ENCODE measurements around the gene RABGEF1. TPM values are rescaled to one million over a fixed set of nuclear protein-coding genes. Genes with fewer than 3 reads are reported as not detected.
"Not testable (repeated sequence)": the region's sequence is repeated elsewhere in the genome, so short reads cannot be mapped to it uniquely, and the experiment has no call there.

Gene RABGEF1
- total RNA-seq, 1 experiment from 2014 or later: 47.9 TPM

GRCh38 chr7:66815186-66815875 lies 74.8 kb downstream of the RABGEF1 start:
- not testable (repeated sequence) for DNase-seq (ENCODE audit: low spot score)

GRCh38 chr7:66815951-66816350 lies 75.4 kb downstream of the RABGEF1 start:
- DNase-seq (ENCODE audit: low spot score): no peak

GRCh38 chr7:66816658-66817057 lies 76.1 kb downstream of the RABGEF1 start:
- DNase-seq (ENCODE audit: low spot score): not testable (repeated sequence)

- DNase-seq (ENCODE audit: low spot score): not testable (repeated sequence)
These were observed 76.8 kb downstream of the RABGEF1 start for GRCh38 chr7:66817208-66817795.

DNA sequence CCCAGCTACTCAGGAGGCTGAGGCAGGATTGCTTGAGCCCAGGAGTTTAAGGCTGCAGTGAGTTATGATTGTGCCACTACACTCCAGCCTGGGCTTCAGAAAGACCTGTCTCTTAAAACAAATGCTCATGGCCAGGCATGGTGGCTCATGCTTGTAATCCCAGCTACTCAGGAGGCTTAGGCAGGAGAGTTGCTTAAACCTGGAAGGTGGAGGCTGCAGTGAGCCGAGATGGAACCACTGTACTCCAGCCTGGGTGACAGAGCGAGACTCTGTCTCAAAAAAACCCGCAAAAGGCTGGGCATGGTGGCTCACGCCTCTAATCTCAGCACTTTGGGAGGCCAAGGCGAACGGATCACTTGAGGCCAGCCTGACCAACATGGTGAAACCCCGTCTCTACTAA lies 77.4 kb downstream of the RABGEF1 start:
- not testable (repeated sequence) for DNase-seq (ENCODE audit: low spot score)

DNA sequence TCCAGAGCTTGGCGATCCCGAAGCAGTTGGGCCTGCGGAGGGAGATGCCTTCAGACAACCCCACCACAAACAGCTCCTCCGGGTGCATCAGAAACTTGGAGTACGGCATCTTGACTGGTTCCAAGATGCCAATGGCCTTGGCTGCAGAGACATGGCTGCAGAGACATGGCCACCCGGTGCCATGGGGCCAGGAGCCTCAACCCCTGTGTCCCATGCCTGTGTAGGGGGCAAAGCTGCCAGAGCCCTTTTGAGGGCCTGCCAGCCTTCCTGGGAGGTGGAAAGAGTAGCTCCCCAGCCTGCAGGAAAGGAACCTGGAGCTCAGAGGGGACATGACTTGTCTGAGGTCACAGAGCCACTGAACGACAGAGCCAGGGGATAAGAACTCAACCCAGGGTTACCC lies 83.5 kb downstream of the RABGEF1 start:
- DNase-seq (ENCODE audit: low spot score): no peak

DNA sequence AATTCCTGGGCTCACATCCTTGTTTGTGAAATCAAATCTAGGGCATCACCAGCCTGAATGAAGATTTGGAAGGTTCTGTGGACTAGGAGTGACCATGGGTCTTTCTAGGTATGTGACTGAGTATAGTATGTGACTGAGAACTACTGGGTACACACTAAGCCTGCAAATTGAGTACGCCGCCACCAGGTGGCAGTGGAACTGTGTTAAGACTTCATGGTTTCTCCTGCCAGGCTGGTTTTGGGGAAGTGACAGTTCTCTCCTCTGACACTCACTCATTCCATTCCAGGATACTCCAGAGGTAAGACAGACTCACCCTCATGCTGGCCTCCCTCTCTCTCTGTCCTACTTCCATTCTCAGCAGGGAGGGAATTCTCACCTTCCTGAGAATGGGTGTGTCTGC lies 85.0 kb downstream of the RABGEF1 start:
- DNase-seq (ENCODE audit: low spot score): peak; percentile 40

GRCh38 chr7:66826649-66827048 lies 86.1 kb downstream of the RABGEF1 start:
- no peak for DNase-seq (ENCODE audit: low spot score)

DNA sequence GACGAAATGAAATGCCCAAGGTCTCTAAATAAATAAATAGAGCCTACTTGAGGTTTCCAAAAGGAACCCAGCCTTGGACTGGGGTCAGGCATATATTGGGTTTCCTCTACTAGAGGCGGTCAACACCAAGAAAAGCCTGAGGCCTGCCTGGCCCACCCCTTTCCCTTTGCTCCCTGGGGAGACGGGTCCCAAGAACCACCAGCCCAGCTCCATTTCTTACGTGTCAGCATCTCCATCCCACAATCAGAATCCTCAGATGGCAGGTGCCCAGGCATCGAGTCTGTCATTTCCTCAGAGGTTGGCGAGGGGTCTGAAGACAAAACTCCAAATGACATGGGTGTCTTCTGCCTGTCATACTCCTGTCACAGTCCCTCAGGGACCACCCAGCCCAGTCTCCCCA lies 90.4 kb downstream of the RABGEF1 start:
- DNase-seq (ENCODE audit: low spot score): not testable (repeated sequence)

- DNase-seq (ENCODE audit: low spot score): no peak
These were observed 92.2 kb downstream of the RABGEF1 start for GRCh38 chr7:66832531-66833351.

- DNase-seq (ENCODE audit: low spot score): peak; percentile 45
These were observed 96.5 kb downstream of the RABGEF1 start for GRCh38 chr7:66837007-66837406.

DNA sequence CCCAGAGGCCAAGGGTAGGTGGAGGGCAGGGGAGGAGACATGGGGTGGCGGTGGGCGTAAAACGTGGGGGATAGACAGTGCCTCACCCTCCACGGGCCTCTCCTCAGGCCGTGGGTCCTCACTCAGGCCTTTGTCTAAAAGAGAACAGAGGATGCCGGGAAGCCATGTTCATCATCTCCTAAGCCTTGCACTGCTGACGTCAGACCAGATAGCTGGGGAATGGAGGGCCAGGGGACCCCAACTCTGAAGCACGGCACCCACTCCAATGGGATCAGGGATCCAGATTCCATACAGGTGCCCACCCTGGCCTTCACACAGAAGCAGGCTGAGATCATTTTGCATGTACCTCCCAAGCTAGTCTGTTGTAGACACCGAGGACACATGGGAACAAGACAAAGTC lies 97.1 kb downstream of the RABGEF1 start:
- DNase-seq (ENCODE audit: low spot score): no peak

DNA sequence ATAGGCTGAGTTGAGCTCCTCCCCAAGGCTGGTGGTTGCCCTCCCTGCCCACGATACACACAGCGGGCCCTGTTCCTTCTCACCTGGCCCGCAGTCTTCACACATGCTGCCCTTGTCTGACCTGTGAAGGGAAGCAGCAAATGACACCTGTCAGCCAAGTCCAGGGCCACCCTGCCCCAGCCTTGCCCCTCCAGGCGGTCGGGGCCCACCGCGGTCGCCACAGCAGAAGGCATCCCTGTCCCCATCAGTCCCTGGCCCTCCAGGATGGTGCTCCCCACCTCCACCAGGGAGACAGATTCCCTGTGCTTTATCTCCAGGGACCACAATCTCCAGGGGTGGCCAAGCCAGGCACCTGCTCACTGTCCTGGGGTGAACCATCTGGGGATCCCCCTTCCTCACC lies 99.3 kb downstream of the RABGEF1 start:
- no peak for DNase-seq (ENCODE audit: low spot score)

- no peak for DNase-seq (ENCODE audit: low spot score)
These were observed 99.8 kb downstream of the RABGEF1 start for GRCh38 chr7:66840316-66840715.

GRCh38 chr7:66841898-66842297 lies 101.4 kb downstream of the RABGEF1 start:
- no peak for DNase-seq (ENCODE audit: low spot score)

DNA sequence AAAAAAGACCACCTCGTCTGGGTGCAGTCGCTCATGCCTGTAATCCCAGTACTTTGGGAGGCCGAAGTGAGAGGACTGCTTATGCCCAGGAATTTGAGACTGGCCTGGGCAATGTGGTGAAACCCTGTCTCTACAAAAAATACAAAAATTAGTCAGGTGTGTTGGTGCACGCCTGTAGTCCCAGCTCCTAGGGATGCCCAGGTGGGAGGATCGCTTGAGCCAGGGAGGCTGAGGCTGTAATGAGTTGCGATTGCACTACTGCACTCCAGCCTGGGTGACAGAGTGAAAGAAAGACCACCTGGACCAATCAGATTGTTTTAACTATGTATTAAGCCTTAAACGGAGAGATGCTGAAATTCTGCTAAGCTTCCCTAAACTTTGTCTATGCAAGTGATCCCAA lies 103.0 kb downstream of the RABGEF1 start:
- DNase-seq (ENCODE audit: low spot score): not testable (repeated sequence)

GRCh38 chr7:66844552-66845378 lies 104.2 kb downstream of the RABGEF1 start:
- peak; percentile 97 for DNase-seq (ENCODE audit: low spot score)

DNA sequence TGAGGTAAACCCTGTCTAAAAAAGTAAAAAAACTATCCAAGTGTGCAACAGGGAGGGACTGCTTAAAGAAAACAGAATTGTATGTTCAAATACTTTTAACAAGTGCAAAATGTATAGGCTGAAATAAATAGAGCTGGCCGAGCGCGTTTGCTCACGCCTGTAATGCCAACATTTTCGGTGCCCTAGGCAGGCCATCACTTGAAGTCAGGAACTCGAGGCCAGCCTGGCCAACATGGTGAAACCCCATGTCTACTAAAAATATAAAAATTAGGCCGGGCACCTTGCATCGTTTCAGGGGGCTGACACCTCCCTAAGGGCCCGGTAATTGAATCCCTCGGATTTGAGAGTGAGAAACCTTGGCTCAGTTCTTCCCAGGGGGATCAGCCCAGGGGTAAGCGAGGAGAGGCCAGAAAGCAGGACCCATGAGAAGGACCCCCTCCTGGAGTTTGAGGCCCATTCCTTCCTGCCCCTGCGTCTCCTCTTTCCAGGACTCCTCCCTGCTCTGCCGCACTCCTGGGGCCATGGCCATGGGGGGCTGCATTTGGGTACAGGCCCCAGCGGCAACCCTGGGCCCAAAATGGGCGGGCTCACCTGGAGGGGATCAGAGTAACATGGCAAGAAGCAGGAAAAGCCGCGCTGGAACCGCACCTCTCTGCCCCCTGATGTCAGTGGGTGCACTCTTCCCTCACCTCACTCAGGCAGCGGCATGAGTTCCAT lies 105.0 kb downstream of the RABGEF1 start:
- no peak for DNase-seq (ENCODE audit: low spot score)

DNA sequence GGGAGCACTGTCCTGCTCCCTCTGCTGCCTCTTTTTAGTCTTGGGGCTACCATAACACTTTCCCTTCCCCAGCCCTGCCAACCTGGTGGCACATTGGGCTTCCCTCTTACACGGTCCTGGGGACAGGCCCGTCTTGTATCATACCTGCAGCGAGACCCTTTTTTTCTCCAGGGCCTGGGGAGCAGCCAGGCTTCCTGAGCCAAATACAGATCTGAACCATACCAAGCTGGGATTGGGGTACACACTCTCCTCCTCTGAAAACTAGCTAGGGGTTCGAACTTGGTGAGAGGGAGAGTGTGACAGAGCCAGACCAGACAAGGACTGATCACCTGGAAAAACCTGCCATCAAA lies 105.5 kb downstream of the RABGEF1 start:
- DNase-seq (ENCODE audit: low spot score): not testable (repeated sequence)

DNA sequence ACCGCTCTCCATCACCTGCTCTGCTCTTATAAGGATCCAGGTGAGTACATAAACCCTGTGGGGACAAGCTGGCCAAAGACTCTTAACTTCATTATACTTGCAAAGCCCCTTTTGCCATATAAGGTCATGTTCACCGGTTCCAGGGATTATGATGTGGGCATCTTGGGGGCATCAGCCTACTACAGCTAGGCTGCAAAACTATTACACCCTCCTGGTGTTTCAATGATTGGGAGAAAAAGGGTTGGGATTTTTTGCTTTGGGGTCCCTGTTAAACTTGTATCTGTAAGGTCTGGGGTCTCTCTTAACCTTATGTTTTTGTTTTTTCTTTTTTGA lies 107.0 kb downstream of the RABGEF1 start:
- DNase-seq (ENCODE audit: low spot score): not testable (repeated sequence)
